PC-9 (cell line): ENCODE measurements around the gene PACSIN1. TPM values are rescaled to one million over a fixed set of nuclear protein-coding genes. Genes with fewer than 3 reads are reported as not detected.

Source experiments
- BruUV-seq: library from RNA; stranded (reverse); fragments of 400-500 nt; replicated peaks from 2 replicates; lab custom pipeline; 2021; lab: Mats Ljungman, UMichigan
- CTCF ChIA-PET: fragments of 300-600 bp; sonication (Branson Sonifier 250); formaldehyde crosslinking; loops from one replicate; lab custom pipeline; 2022; ENCODE audit warnings: antibody characterized with exemption; lab: Charles Lee
- POLR2A ChIA-PET: fragments of 300-600 bp; sonication (Branson Sonifier 250); formaldehyde crosslinking; loops from one replicate; lab custom pipeline; 2022; ENCODE audit warnings: antibody characterized with exemption; ENCODE audit not compliant: unreplicated experiment; lab: Charles Lee
- DNase-seq, 2 experiments: peaks; one replicate each; pipeline versions ENCODE4 v3.0.0 to v3.0.0-alpha.2; 2015 to 2022; ENCODE audit warnings: mixed read lengths in 1 of 2
- H2AFZ ChIP-seq: fragments of 200-600 bp; sonication (generic); 2 replicates; pipeline ENCODE4 v1.8.1; 2017; ENCODE audit warnings: antibody characterized with exemption
- H3F3A ChIP-seq: fragments of 200-600 bp; sonication (generic); 2 replicates; pipeline ENCODE4 v1.8.1; 2017; ENCODE audit warnings: antibody characterized with exemption, mild to moderate bottlenecking, low read depth; ENCODE audit not compliant: insufficient read depth
- H3K27ac ChIP-seq: fragments of 200-600 bp; sonication (generic); 2 replicates; pipeline ENCODE4 v1.6.1; 2016; ENCODE audit warnings: mixed run types
- H3K27me3 ChIP-seq: fragments of 200-600 bp; sonication (generic); 2 replicates; pipeline ENCODE4 v1.6.1; 2016; ENCODE audit warnings: low read depth, mixed run types; ENCODE audit not compliant: insufficient read depth
- H3K36me3 ChIP-seq: fragments of 200-600 bp; sonication (generic); 2 replicates; pipeline ENCODE4 v1.6.1; 2016; ENCODE audit warnings: low read depth, mixed run types
- H3K4me1 ChIP-seq: fragments of 200-600 bp; sonication (generic); replicated peaks from 2 replicates; pipeline ENCODE4 v1.6.1; 2016; ENCODE audit warnings: mixed run types; ENCODE audit not compliant: insufficient read depth
- H3K4me2 ChIP-seq: fragments of 200-600 bp; sonication (generic); 2 replicates; pipeline ENCODE4 v1.6.1; 2017; ENCODE audit warnings: mixed run types
- H3K4me3 ChIP-seq: fragments of 200-600 bp; sonication (generic); 2 replicates; pipeline ENCODE4 v1.6.1; 2016; ENCODE audit warnings: mixed run types
- H3K79me2 ChIP-seq: fragments of 200-600 bp; sonication (generic); 2 replicates; pipeline ENCODE4 v1.6.1; 2017; ENCODE audit warnings: low read depth, mixed run types
- H3K9me2 ChIP-seq: fragments of 200-600 bp; sonication (generic); 2 replicates; pipeline ENCODE4 v1.8.1; 2017; ENCODE audit warnings: mild to moderate bottlenecking; ENCODE audit not compliant: insufficient read depth
- H3K9me3 ChIP-seq: fragments of 200-600 bp; sonication (generic); 2 replicates; pipeline ENCODE4 v1.8.1; 2016; ENCODE audit warnings: low read depth; ENCODE audit not compliant: insufficient read depth
- H4K20me1 ChIP-seq: fragments of 200-600 bp; sonication (generic); 2 replicates; pipeline ENCODE4 v1.8.1; 2017; ENCODE audit not compliant: insufficient read depth
- CTCF ChIP-seq: fragments of 200-600 bp; sonication (generic); conservative IDR thresholded peaks from 2 replicates; pipeline ENCODE4 v1.6.1; 2017; ENCODE audit warnings: mixed run types, antibody characterized with exemption, mild to moderate bottlenecking, moderate library complexity
- EZH2 ChIP-seq: fragments of 200-600 bp; sonication (generic); IDR thresholded peaks from 2 replicates; pipeline ENCODE4 v1.8.0; 2017; ENCODE audit warnings: antibody characterized with exemption, low read depth
- intact Hi-C: fragments of 100-400 bp; cut with micrococcal nuclease; formaldehyde crosslinking; loops from one replicate; pipeline ENCODE4 v1.10.0; 2022; ENCODE audit not compliant: unreplicated experiment
- total RNA-seq: library from RNA; stranded (reverse); gene quantifications from 2 replicates; pipeline ENCODE4 v1.2.3, GENCODE V29; 2021

Gene PACSIN1
- total RNA-seq, 1 experiment from 2014 or later, result 5.0 TPM

- Histone ChIP-seq H3K79me2 (no peaks in the 10 kb centered on the region), H3K4me3 (no peak overlapping the region), H3K27ac (no peak overlapping the region), H4K20me1 (no peaks in the 10 kb centered on the region), H3K9me3 (no peaks in the 10 kb centered on the region), H3F3A (peaks cover 15% of the 10 kb centered on the region; the same call in 1 of the 2 replicates), H3K27me3 (no peaks in the 10 kb centered on the region), H2AFZ (no peak overlapping the region), H3K9me2 (no peaks in the 10 kb centered on the region), H3K4me1 (peaks cover 18% of the 10 kb centered on the region), H3K36me3 (no peaks in the 10 kb centered on the region), H3K4me2 (no peak overlapping the region)
- TF ChIP-seq EZH2, result no peak
- TF ChIP-seq CTCF, result no peak
- ChIA-PET POLR2A (interaction anchor here (0.6 kb wide), 1 partner anchor 65 kb away, joined by 3 read pairs; no protein-coding TSS in a partner anchor), CTCF (no interaction called here)
- intact Hi-C loops, result no loop called here
- BruUV-seq, result no TSS peak
- DNase-seq, result no peak
These were observed 68.8 kb downstream of the PACSIN1 start for GRCh38 chr6:34534656-34535055.

GRCh38 chr6:34535199-34535598 is 69.3 kb downstream of the PACSIN1 start:
- no peaks in the 10 kb centered on the region for H3K9me2 ChIP-seq
- no peak overlapping the region for H3K27ac ChIP-seq
- no peak overlapping the region for H2AFZ ChIP-seq
- H3K27me3 ChIP-seq, result no peaks in the 10 kb centered on the region
- H3K36me3 ChIP-seq, result no peaks in the 10 kb centered on the region
- H3K4me1 ChIP-seq, result peaks cover 18% of the 10 kb centered on the region
- BruUV-seq, result no TSS peak
- no peaks in the 10 kb centered on the region for H3K9me3 ChIP-seq
- no peak overlapping the region for H3K4me3 ChIP-seq
- CTCF ChIA-PET, result no interaction called here
- intact Hi-C loops, result no loop called here
- H4K20me1 ChIP-seq, result no peaks in the 10 kb centered on the region
- no peak for TF ChIP-seq CTCF
- TF ChIP-seq EZH2, result no peak
- no peak overlapping the region for H3K4me2 ChIP-seq
- POLR2A ChIA-PET, result no interaction called here
- no peak for DNase-seq
- H3F3A ChIP-seq, result peaks cover 15% of the 10 kb centered on the region; the same call in 1 of the 2 replicates
- H3K79me2 ChIP-seq, result no peaks in the 10 kb centered on the region

- ChIA-PET POLR2A (no interaction called here), CTCF (interaction anchor here (1.5 kb wide), 1 partner anchor 25 kb away, joined by 3 read pairs; no protein-coding TSS in a partner anchor)
- no peaks in the 10 kb centered on the region for H3K9me3 ChIP-seq
- intact Hi-C loops, result no loop called here
- H3F3A ChIP-seq, result peaks cover 15% of the 10 kb centered on the region; the same call in 1 of the 2 replicates
- H3K79me2 ChIP-seq, result no peaks in the 10 kb centered on the region
- H3K4me1 ChIP-seq, result peaks cover 18% of the 10 kb centered on the region
- no peaks in the 10 kb centered on the region for H3K27me3 ChIP-seq
- H3K4me3 ChIP-seq, result no peak overlapping the region
- TF ChIP-seq CTCF, result no peak
- no peak for TF ChIP-seq EZH2
- no peaks in the 10 kb centered on the region for H3K9me2 ChIP-seq
- H3K4me2 ChIP-seq, result no peak overlapping the region
- H3K36me3 ChIP-seq, result no peaks in the 10 kb centered on the region
- H4K20me1 ChIP-seq, result no peaks in the 10 kb centered on the region
- no peak overlapping the region for H3K27ac ChIP-seq
- BruUV-seq, result no TSS peak
- DNase-seq, result no peak
- no peak overlapping the region for H2AFZ ChIP-seq
These were observed 69.8 kb downstream of the PACSIN1 start for GRCh38 chr6:34535646-34536045.
